Measurements from ENCODE around the gene ARHGEF7. TPM values are rescaled to one million over a fixed set of nuclear protein-coding genes. Genes with fewer than 3 reads are reported as not detected.

The ARHGEF7 gene
- total RNA-seq, 2 donors from 2014 or later = 57.9 to 97.3 TPM

DNA sequence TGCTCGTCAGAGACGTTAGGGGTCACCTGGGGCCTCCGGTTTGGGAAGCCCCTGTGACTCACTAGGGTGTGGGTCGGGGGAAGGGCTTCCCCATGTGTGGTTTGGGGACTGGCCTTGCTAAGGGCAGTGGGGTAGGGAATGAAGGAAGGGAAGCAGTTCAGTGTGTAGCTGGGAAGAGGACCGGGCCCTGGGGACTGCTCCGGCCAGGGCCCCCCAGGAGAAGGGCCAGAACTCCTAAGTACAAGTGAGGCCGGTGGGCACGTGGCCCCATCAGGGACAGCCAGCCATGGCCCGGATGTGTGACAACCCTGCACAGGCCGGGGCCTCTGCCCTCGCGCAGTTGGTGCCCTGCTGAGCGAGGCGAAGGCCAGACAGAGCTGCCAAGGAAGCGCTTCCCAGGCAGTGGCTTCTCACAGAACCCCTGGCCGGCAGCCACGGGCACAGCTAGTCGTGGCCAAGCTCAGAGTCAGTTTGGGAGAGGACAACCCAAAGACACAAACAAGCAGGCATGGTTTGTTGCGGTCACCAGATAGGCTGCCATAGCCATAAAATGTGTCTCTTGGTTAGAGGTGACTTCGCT lies 231.1 kb downstream of the ARHGEF7 start:
- TF ChIP-seq, protein P1, sequence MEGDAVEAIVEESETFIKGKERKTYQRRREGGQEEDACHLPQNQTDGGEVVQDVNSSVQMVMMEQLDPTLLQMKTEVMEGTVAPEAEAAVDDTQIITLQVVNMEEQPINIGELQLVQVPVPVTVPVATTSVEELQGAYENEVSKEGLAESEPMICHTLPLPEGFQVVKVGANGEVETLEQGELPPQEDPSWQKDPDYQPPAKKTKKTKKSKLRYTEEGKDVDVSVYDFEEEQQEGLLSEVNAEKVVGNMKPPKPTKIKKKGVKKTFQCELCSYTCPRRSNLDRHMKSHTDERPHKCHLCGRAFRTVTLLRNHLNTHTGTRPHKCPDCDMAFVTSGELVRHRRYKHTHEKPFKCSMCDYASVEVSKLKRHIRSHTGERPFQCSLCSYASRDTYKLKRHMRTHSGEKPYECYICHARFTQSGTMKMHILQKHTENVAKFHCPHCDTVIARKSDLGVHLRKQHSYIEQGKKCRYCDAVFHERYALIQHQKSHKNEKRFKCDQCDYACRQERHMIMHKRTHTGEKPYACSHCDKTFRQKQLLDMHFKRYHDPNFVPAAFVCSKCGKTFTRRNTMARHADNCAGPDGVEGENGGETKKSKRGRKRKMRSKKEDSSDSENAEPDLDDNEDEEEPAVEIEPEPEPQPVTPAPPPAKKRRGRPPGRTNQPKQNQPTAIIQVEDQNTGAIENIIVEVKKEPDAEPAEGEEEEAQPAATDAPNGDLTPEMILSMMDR (IDR thresholded peaks at IDR 0.05) = no peak
- TF ChIP-seq POLR2A (IDR thresholded peaks at IDR 0.05) = no peak
- no peak for TF ChIP-seq POLR2AphosphoS5 (IDR thresholded peaks at IDR 0.05)
- Histone ChIP-seq H3K4me1 (replicated peaks) (no peaks in the 10 kb centered on the region), H3K27ac (no peak overlapping the region), H3K36me3 (no peaks in the 10 kb centered on the region), H3K4me3 (no peak overlapping the region), H3K27me3 (replicated peaks; ENCODE audit: insufficient read depth) (no peaks in the 10 kb centered on the region), H3K9me3 (no peaks in the 10 kb centered on the region)
- no peak for DNase-seq (ENCODE audit: low spot score)
- WGBS = 89% methylated on average over 20 of the region's 20 CpGs
- intact Hi-C loops (cut with DNase I) = no loop called here

DNA sequence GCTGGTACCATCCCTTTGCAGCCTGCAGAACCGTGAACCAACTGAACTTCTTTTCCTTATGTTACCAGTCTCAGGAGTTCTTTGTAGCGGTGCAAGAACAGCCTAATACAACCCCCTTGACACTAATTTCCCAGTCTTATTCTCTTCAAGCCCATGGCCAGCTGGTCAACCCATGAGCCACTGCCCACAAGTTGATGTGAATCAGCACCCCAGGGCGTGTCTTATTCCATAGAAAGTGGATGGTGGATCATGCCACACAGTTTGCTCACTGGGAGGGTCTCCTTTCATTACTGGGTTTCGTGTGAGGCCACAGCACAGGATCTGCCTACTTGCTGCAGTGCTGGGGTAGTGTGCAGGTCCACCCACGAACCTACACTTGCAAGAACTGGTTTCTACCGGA lies 232.3 kb downstream of the ARHGEF7 start:
- H3K27me3 ChIP-seq (replicated peaks; ENCODE audit: insufficient read depth) = no peaks in the 10 kb centered on the region
- no peak for TF ChIP-seq POLR2A (IDR thresholded peaks at IDR 0.05)
- TF ChIP-seq, protein P1 (IDR thresholded peaks at IDR 0.05) = no peak
- no peak for TF ChIP-seq POLR2AphosphoS5 (IDR thresholded peaks at IDR 0.05)
- no peaks in the 10 kb centered on the region for H3K36me3 ChIP-seq
- H3K9me3 ChIP-seq = no peaks in the 10 kb centered on the region
- H3K4me3 ChIP-seq = no peak overlapping the region
- 89% methylated on average over 6 of the region's 6 CpGs for WGBS
- no peak overlapping the region for H3K27ac ChIP-seq
- H3K4me1 ChIP-seq (replicated peaks) = no peaks in the 10 kb centered on the region
- intact Hi-C loops (cut with DNase I) = no loop called here
- no peak for DNase-seq (ENCODE audit: low spot score)

- DNase-seq (ENCODE audit: low spot score) = no peak
- Histone ChIP-seq H3K4me3 (no peak overlapping the region), H3K36me3 (no peaks in the 10 kb centered on the region), H3K27ac (no peak overlapping the region), H3K4me1 (replicated peaks) (no peaks in the 10 kb centered on the region), H3K27me3 (replicated peaks; ENCODE audit: insufficient read depth) (no peaks in the 10 kb centered on the region), H3K9me3 (no peaks in the 10 kb centered on the region)
- intact Hi-C loops (cut with DNase I) = no loop called here
- WGBS = 91% methylated on average over 2 of the region's 2 CpGs
- TF ChIP-seq, protein P1 (IDR thresholded peaks at IDR 0.05) = no peak
- TF ChIP-seq POLR2AphosphoS5 (IDR thresholded peaks at IDR 0.05) (no peak), POLR2A (IDR thresholded peaks at IDR 0.05) (no peak)
Observed at GRCh38 chr13:111353508-111353907, 238.4 kb downstream of the ARHGEF7 start.

DNA sequence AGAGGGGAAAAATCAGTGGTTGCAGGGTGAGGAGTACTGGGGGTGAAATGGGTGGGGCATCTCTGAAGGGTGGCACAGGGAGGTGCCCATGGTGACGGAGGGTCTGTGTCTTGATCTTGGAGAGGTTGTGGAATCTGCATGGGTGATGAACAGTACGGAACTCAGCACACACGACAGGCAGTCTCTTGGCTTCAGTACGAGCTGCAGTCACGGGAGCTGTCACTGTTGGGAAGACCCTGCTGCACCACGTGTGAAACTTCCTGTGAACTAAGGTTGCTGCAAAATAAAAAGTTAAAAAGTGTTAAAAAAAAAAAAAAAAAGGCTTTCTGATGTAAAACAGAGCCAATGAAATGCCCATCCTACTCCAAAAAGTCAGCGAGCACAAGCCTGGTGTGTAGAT lies 239.7 kb downstream of the ARHGEF7 start:
- Histone ChIP-seq H3K27ac (no peak overlapping the region), H3K27me3 (replicated peaks; ENCODE audit: insufficient read depth) (no peaks in the 10 kb centered on the region), H3K36me3 (no peaks in the 10 kb centered on the region), H3K4me3 (no peak overlapping the region), H3K4me1 (replicated peaks) (no peaks in the 10 kb centered on the region), H3K9me3 (no peaks in the 10 kb centered on the region)
- intact Hi-C loops (cut with DNase I) = no loop called here
- TF ChIP-seq POLR2AphosphoS5 (IDR thresholded peaks at IDR 0.05) (no peak), POLR2A (IDR thresholded peaks at IDR 0.05) (no peak)
- TF ChIP-seq, protein P1 (IDR thresholded peaks at IDR 0.05) = no peak
- WGBS = 61% methylated on average over 7 of the region's 7 CpGs
- DNase-seq (ENCODE audit: low spot score) = no peak

Other genes with a start within 250 kb of the ARHGEF7 start
- gene ANKRD10, start 200.2 kb upstream of the ARHGEF7 start, total RNA-seq = 100 to 1,000 TPM in 1 of 2 donors, 10 to 100 TPM in 1; 99.9 to 155 TPM
- gene TEX29, start 205.3 kb downstream of the ARHGEF7 start, total RNA-seq = 1 to 10 TPM in 1 of 2 donors, not detected in 1; 1.4 TPM